ENCODE data around the gene TAP2.

- no peak for TF ChIP-seq EZH2 (IDR thresholded peaks at IDR 0.05; ENCODE audit: borderline replicate concordance, insufficient read depth, low read depth, low read length, poor library complexity, severe bottlenecking)
- no peak for TF ChIP-seq CTCF (IDR thresholded peaks at IDR 0.05)
Observed at GRCh38 chr6:32819729-32820128, 18.8 kb downstream of the TAP2 start.
